LNCaP clone FGC (cell line): ENCODE results near the gene CCNK.

ENCODE experiments used
- DNase-seq: peaks from one replicate; pipeline ENCODE4 v3.0.0-alpha.2; 2011; ENCODE audit warnings: low read depth
- H3K4me3 ChIP-seq: 2 replicates; pipeline ENCODE4 v1.5.1; 2011; ENCODE audit warnings: mild to moderate bottlenecking, low read depth, low read length, control low read depth
- CTCF ChIP-seq: IDR thresholded peaks from 2 replicates; pipeline ENCODE4 v1.5.1; 2012; ENCODE audit warnings: mild to moderate bottlenecking; ENCODE audit not compliant: control insufficient read depth, insufficient read depth; ENCODE audit errors: extremely low read depth

Gene CCNK

GRCh38 chr14:99514552-99515300 is 33.5 kb downstream of the CCNK start:
- no peak for DNase-seq
- no peak overlapping the region for H3K4me3 ChIP-seq
- no peak for TF ChIP-seq CTCF

GRCh38 chr14:99515301-99516155 is 34.3 kb downstream of the CCNK start:
- no peak for TF ChIP-seq CTCF
- no peak for DNase-seq
- H3K4me3 ChIP-seq = no peak overlapping the region

- TF ChIP-seq CTCF = no peak
- no peak for DNase-seq
- H3K4me3 ChIP-seq = no peak overlapping the region
Measured at GRCh38 chr14:99516156-99516870, 35.1 kb downstream of the CCNK start.

GRCh38 chr14:99516871-99517642 is 35.8 kb downstream of the CCNK start:
- DNase-seq = no peak
- no peak overlapping the region for H3K4me3 ChIP-seq
- TF ChIP-seq CTCF = no peak

- DNase-seq = no peak
- TF ChIP-seq CTCF = no peak
- no peak overlapping the region for H3K4me3 ChIP-seq
Measured at GRCh38 chr14:99517643-99518381, 36.6 kb downstream of the CCNK start.
